Hematopoietic multipotent progenitor cell (in vitro differentiated cells): ENCODE results near the gene ZSWIM4. TPM values are rescaled to one million over a fixed set of nuclear protein-coding genes. Genes with fewer than 3 reads are reported as not detected.
"Not testable (repeated sequence)": the region's sequence is repeated elsewhere in the genome, so short reads cannot be mapped to it uniquely, and the experiment has no call there.

ENCODE experiments used
- DNase-seq, 3 donors: peaks; one replicate each; pipeline ENCODE4 v3.0.0-alpha.2; 2011 to 2015; ENCODE audit warnings: low read depth in 2 of 3, low spot score in 2 of 3
- total RNA-seq: library from RNA; depleted of rRNA; stranded (reverse); fragments of >200 nt; gene quantifications from one replicate; pipeline ENCODE4 v1.2.3, GENCODE V29; 2012

The ZSWIM4 gene
- 15.1 TPM for total RNA-seq

GRCh38 chr19:13794757-13795589 lies at the start of gene ZSWIM4:
ZSWIM4 (plus strand) TSS chr19:13795443; CDS start chr19:13795649, 206 bp downstream.
- peak; percentile 63 to 99 (median 98) for DNase-seq

GRCh38 chr19:13747098-13747453 lies 48.2 kb upstream of the ZSWIM4 start:
- DNase-seq, result no peak

- DNase-seq, result peak in 2 of 3 donors; percentile 18 to 38
Measured at GRCh38 chr19:13748169-13748828, 46.9 kb upstream of the ZSWIM4 start.

GRCh38 chr19:13751436-13751835 lies 43.8 kb upstream of the ZSWIM4 start:
- DNase-seq, result no peak

GRCh38 chr19:13753622-13754021 lies 41.6 kb upstream of the ZSWIM4 start:
- not testable (repeated sequence) for DNase-seq

GRCh38 chr19:13756210-13756609 lies 39.0 kb upstream of the ZSWIM4 start:
- DNase-seq, result no peak

- DNase-seq, result no peak
Measured at GRCh38 chr19:13757805-13758772, 37.2 kb upstream of the ZSWIM4 start.

- DNase-seq, result no peak
Measured at GRCh38 chr19:13758795-13759194, 36.4 kb upstream of the ZSWIM4 start.

GRCh38 chr19:13761423-13761822 lies 33.8 kb upstream of the ZSWIM4 start:
- no peak for DNase-seq

- DNase-seq, result no peak
Measured at GRCh38 chr19:13762635-13763235, 32.5 kb upstream of the ZSWIM4 start.

GRCh38 chr19:13763265-13763664 lies 32.0 kb upstream of the ZSWIM4 start:
- DNase-seq, result no peak

- DNase-seq, result peak; percentile 22 to 58 (median 56)
Measured at GRCh38 chr19:13764101-13764807, 31.0 kb upstream of the ZSWIM4 start, which contains the start of gene MRI1. MRI1 (plus strand) TSS chr19:13764522; CDS start chr19:13764589, 67 bp downstream.

GRCh38 chr19:13764821-13765394 lies 30.3 kb upstream of the ZSWIM4 start:
- DNase-seq, result peak in 2 of 3 donors; percentile 21 to 24

GRCh38 chr19:13765395-13766094 lies 29.7 kb upstream of the ZSWIM4 start:
- no peak for DNase-seq

- no peak for DNase-seq
Measured at GRCh38 chr19:13766095-13766481, 29.2 kb upstream of the ZSWIM4 start.

- no peak for DNase-seq
Measured at GRCh38 chr19:13768510-13768909, 26.7 kb upstream of the ZSWIM4 start.

- no peak for DNase-seq
Measured at GRCh38 chr19:13770013-13770635, 25.1 kb upstream of the ZSWIM4 start.
